SIG-M5 treated with dmso at 0.1 percent for 504 hours (cell line): ENCODE data around the gene CLMP.
A peak's percentile ranks its signal among the peaks of the same experiment; 100 is the strongest.
"Not testable (repeated sequence)": the region's sequence is repeated elsewhere in the genome, so short reads cannot be mapped to it uniquely, and the experiment has no call there.

Experiments
- DNase-seq: peaks from one replicate; lab custom pipeline; 2025; ENCODE audit not compliant: unreplicated experiment; lab: John Stamatoyannopoulos, UW

The CLMP gene

DNA sequence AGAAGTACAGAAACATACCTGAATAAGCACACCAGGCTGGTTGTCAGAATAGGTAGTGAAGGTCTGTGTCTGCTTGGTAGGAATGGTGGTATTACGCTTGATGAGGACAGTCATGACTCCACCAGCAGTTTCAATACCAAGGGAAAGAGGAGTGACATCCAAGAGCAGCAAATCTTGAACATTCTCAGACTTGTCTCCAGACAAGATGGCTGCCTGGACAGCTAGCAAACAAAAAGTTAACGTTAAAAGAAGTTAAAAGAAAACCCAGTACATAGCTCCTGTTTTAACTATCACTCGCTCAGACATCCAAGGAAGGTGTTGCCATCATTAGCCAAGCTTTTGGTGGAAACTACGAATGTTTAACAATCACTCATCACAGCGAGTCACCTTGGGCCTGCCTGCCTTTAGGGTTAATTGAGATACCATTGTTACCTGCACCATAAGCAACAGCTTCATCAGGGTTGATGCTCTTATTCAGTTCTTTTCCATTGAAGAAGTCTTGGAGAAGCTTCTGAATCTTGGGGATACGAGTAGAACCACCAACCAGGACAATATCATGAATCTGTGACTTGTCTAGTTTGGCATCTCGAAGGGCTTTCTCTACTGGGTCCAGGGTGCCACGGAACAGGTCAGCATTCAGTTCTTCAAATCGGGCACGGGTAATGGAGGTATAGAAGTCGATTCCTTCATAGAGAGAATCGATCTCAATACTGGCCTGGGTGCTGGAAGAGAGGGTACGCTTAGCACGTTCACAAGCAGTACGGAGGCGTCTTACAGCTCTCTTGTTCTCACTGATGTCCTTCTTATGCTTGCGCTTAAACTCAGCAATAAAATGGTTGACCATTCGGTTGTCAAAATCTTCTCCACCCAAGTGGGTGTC, 135.8 kb downstream of the CLMP start:
- not testable (repeated sequence) for DNase-seq

GRCh38 chr11:123057661-123058305, 137.3 kb downstream of the CLMP start:
- no peak for DNase-seq

- no peak for DNase-seq
Measured at GRCh38 chr11:123056835-123057491, 138.1 kb downstream of the CLMP start.

- no peak for DNase-seq
Measured at GRCh38 chr11:123055191-123055901, 139.7 kb downstream of the CLMP start.

- DNase-seq = peak; percentile 88
Measured at GRCh38 chr11:123054301-123055065, 140.6 kb downstream of the CLMP start.

GRCh38 chr11:123052901-123053721, 141.9 kb downstream of the CLMP start:
- no peak for DNase-seq

GRCh38 chr11:123051634-123052033, 143.4 kb downstream of the CLMP start:
- no peak for DNase-seq

- no peak for DNase-seq
Measured at GRCh38 chr11:123051146-123051545, 143.9 kb downstream of the CLMP start.

GRCh38 chr11:123047947-123048293, 147.1 kb downstream of the CLMP start:
- no peak for DNase-seq

- DNase-seq = no peak
Measured at GRCh38 chr11:123047266-123047946, 147.6 kb downstream of the CLMP start.

DNA sequence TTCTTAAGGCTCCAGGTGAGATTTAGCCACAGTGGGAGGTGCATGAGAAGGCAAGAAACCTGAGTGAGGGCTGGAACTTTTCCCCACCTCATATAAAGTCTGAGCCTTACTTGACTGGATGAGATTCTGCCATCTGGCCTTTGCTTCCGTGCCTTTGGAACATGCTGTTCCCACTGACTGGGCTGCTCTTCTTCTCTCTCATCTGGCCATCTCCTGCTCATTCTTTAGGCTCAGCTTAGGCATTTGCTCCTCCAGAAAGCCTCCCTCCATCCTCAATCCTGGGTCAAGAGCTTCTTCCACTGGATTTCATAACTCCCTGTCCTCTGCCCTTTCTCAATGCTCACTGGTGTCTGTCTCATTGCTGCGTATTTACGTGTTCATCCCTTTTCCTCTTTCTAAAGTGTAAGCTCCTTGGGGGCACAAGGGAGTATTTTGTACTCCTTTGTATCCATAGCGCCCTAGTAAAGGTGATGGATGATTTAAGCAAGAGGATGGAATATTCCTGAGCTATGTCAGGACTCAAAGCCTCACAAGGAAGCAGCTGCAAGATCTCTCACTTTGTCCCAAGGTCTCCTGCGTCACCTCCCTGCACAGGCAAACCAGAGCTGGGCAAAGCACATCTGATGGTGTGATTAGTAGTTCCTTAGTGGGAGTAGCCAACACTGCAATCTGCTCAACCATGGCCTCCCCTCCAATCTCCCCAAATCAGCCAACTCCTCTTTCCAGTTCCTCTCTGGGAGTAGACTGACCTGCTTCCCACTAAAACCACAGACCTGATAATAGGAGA, 148.4 kb downstream of the CLMP start:
- no peak for DNase-seq

DNA sequence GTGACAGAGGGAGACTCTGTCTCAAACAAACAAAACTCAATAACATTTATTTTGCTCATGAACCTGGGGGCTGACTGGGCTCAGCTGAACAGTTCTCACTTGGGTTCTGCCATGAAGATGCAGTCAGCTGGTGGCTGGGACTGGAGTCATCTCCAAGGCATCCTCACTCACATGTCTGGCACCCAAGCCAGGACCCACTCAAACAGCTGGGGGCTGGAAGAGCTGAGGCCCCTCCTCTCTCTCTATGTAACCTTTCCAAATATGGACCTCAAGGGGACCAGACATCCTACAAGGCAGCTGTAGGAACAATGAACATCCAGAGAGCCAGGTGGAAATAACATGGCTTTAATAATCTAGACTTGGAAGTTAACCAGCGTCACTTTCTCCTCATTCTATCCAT, 149.9 kb downstream of the CLMP start:
- DNase-seq = no peak

- no peak for DNase-seq
Measured at GRCh38 chr11:123041185-123041584, 153.9 kb downstream of the CLMP start.

GRCh38 chr11:123040111-123040432, 155.0 kb downstream of the CLMP start:
- no peak for DNase-seq

GRCh38 chr11:123035831-123036230, 159.2 kb downstream of the CLMP start:
- DNase-seq = no peak

DNA sequence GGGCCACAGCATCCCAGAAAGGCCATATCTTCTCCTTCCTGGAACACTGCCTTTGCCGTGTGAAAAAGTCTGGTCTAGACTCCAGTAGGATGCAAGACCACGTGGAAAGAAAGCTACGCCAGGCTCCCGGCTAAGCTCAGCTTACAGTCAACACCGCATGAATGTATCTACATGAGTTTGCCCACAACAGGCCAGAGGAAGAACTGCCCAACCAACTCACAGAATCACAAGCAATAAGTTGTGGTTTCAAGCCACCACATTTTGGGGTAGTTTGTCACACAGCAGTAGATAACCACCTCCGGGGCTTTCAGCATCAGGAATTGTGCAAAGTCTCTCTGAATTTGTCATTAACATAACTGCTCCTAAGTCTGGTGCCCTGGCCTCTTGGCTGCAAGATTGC, 160.5 kb downstream of the CLMP start:
- DNase-seq = peak; percentile 90

DNA sequence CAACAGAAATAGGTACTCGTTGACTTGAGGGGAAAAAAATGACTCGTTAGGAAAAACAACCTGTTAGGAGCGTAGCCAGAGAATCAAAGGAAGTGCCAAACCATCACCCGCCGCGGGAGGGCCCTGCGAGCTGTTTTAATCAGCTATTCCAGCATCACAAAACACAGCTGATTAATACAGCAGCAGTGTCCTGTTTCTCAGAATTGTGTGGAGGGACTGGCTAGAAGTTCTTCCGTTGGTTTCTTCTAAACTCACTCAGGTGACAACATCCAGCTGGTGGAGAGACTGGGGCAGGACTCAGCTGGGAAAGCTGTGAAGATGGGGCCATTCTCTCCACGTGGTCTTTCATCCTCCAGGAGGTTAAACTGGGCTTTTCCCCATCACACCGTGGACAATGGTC, 161.2 kb downstream of the CLMP start:
- no peak for DNase-seq

DNA sequence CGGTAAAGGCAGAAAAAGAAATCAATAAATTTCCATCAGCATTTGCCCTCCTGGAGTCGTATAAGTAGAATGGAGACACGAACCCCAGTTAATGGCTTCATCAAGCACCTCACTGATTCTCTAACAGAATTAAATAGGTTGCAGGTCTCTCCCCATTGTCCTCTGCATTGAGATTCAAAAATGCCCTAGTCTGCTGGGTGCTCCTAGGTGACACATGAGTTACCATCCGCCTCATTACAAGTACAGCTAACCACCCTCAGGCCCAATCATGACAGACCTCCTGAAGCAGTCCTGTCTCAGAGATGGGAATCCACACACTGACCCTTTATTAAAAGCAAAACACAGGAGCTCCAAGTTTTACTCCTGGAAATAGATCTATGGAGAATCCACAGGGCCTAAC, 164.5 kb downstream of the CLMP start:
- no peak for DNase-seq

DNA sequence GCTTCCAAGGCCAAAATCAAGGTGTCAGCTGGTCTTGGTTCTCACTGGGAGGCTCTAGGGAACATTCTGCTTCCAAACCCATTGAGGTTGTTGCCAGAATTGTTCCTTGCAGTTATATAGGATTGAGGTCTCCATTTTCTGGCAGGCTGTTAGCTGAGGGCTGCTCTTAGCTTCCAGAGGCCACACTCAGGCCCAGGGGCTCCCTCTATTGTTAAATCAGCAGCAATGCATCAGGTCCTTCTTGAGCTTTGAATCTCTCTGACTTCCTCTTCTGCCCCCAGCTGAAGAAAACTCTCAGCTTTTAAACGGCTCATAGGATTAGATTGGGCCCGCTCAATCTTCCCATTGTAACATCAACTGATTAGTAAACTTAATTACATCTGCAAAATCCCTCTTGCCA, 174.1 kb downstream of the CLMP start:
- DNase-seq = peak; percentile 80
